Hepatocyte (in vitro differentiated cells): ENCODE data around the gene GAN. TPM values are rescaled to one million over a fixed set of nuclear protein-coding genes. Genes with fewer than 3 reads are reported as not detected.

Source experiments
- DNase-seq: peaks from one replicate; pipeline ENCODE4 v3.0.0-alpha.2; 2016; ENCODE audit warnings: low spot score
- H2AFZ ChIP-seq: fragments of 200-600 bp; sonication (generic); 2 replicates; pipeline ENCODE4 v1.6.0; 2016; ENCODE audit warnings: antibody characterized with exemption, mild to moderate bottlenecking
- H3K27ac ChIP-seq: fragments of 200-600 bp; sonication (generic); 2 replicates; pipeline ENCODE4 v1.5.1; 2016; ENCODE audit warnings: mild to moderate bottlenecking
- H3K27me3 ChIP-seq: fragments of 200-600 bp; sonication (generic); 2 replicates; pipeline ENCODE4 v1.6.1; 2016
- H3K36me3 ChIP-seq: fragments of 200-600 bp; sonication (generic); replicated peaks from 2 replicates; pipeline ENCODE4 v1.5.1; 2016; ENCODE audit warnings: low read depth; ENCODE audit not compliant: insufficient read depth
- H3K4me1 ChIP-seq: fragments of 200-600 bp; sonication (generic); 2 replicates; pipeline ENCODE4 v1.5.1; 2016; ENCODE audit warnings: mild to moderate bottlenecking, moderate library complexity; ENCODE audit not compliant: insufficient read depth
- H3K4me2 ChIP-seq: fragments of 200-600 bp; sonication (generic); 2 replicates; pipeline ENCODE4 v1.6.0; 2016
- H3K4me3 ChIP-seq: fragments of 200-600 bp; sonication (generic); 2 replicates; pipeline ENCODE4 v1.5.1; 2016; ENCODE audit warnings: mild to moderate bottlenecking
- H3K79me2 ChIP-seq: fragments of 200-600 bp; sonication (generic); 2 replicates; pipeline ENCODE4 v1.6.0; 2017; ENCODE audit warnings: mild to moderate bottlenecking
- H3K9me2 ChIP-seq: fragments of 200-600 bp; sonication (generic); replicated peaks from 2 replicates; pipeline ENCODE4 v1.6.0; 2017; ENCODE audit warnings: mild to moderate bottlenecking; ENCODE audit not compliant: insufficient read depth
- H3K9me3 ChIP-seq: fragments of 200-600 bp; sonication (generic); 2 replicates; pipeline ENCODE4 v1.5.1; 2016; ENCODE audit warnings: low read depth, mild to moderate bottlenecking
- H4K20me1 ChIP-seq: fragments of 200-600 bp; sonication (generic); 2 replicates; pipeline ENCODE4 v1.6.0; 2016; ENCODE audit warnings: mild to moderate bottlenecking; ENCODE audit not compliant: insufficient read depth, poor library complexity, severe bottlenecking
- CTCF ChIP-seq: fragments of 200-600 bp; sonication (generic); IDR thresholded peaks from 2 replicates; pipeline ENCODE4 v1.5.1; 2016; ENCODE audit warnings: antibody characterized with exemption, mild to moderate bottlenecking; ENCODE audit not compliant: poor library complexity
- EZH2 ChIP-seq: fragments of 200-600 bp; sonication (generic); IDR thresholded peaks from 2 replicates; pipeline ENCODE4 v1.6.1; 2016; ENCODE audit warnings: antibody characterized with exemption, mild to moderate bottlenecking, borderline replicate concordance
- EZH2phosphoT487 ChIP-seq: fragments of 200-600 bp; sonication (generic); IDR thresholded peaks from one replicate; pipeline ENCODE4 v1.6.1; 2018; ENCODE audit warnings: antibody characterized with exemption, mild to moderate bottlenecking, low read depth, moderate library complexity; ENCODE audit not compliant: unreplicated experiment, severe bottlenecking
- WGBS: methylation state at CpG from one replicate; pipeline ENCODE4 v1.1.6; 2016; ENCODE audit warnings: low lambda C conversion rate; ENCODE audit errors: missing lambda C conversion rate; 5-methylcytosine and 5-hydroxymethylcytosine counted together
- polyA plus RNA-seq: library from polyadenylated mRNA; unstranded; fragments of >200 nt; fragmentation: Nextera tagmentation; extraction: Ambion mirVana; gene quantifications from 2 replicates; pipeline ENCODE4 v1.2.1, GENCODE V29; 2016
- total RNA-seq: library from RNA; depleted of rRNA; stranded (reverse); fragments of >200 nt; gene quantifications from 2 replicates; pipeline ENCODE4 v1.2.3, GENCODE V29; 2014

The GAN gene
- total and polyA plus RNA-seq, 2 experiments from 2014 or later, result 2.1 to 10.9 TPM

GRCh38 chr16:81316176-81316496 is 1.4 kb downstream of the GAN start:
- Histone ChIP-seq H3K4me1 (peaks cover 12% of the 10 kb centered on the region), H3K9me2 (no peaks in the 10 kb centered on the region), H3K4me2 (peak overlapping the region; percentile 76), H3K27me3 (no peaks in the 10 kb centered on the region), H3K9me3 (no peaks in the 10 kb centered on the region), H2AFZ (peak overlapping the region; percentile 54), H4K20me1 (no peaks in the 10 kb centered on the region), H3K4me3 (peak overlapping the region; percentile 95), H3K79me2 (peaks cover 83% of the 10 kb centered on the region), H3K27ac (peak overlapping the region; percentile 94), H3K36me3 (no peaks in the 10 kb centered on the region)
- TF ChIP-seq EZH2phosphoT487, result no peak
- TF ChIP-seq EZH2, result no peak
- no peak for TF ChIP-seq CTCF
- DNase-seq, result no peak
- 52% methylated on average over 4 of the region's 5 CpGs for WGBS

- H3K4me3 ChIP-seq, result no peak overlapping the region
- no peak for DNase-seq
- H3K79me2 ChIP-seq, result peaks cover 86% of the 10 kb centered on the region
- H2AFZ ChIP-seq, result no peak overlapping the region
- no peaks in the 10 kb centered on the region for H3K27me3 ChIP-seq
- no peaks in the 10 kb centered on the region for H3K36me3 ChIP-seq
- H4K20me1 ChIP-seq, result no peaks in the 10 kb centered on the region
- no peak overlapping the region for H3K27ac ChIP-seq
- no peaks in the 10 kb centered on the region for H3K9me2 ChIP-seq
- peak overlapping the region; percentile 55 for H3K4me2 ChIP-seq
- no peaks in the 10 kb centered on the region for H3K9me3 ChIP-seq
- H3K4me1 ChIP-seq, result peaks cover 8% of the 10 kb centered on the region
- WGBS, result 89% methylated on average over 7 of the region's 7 CpGs
- TF ChIP-seq EZH2phosphoT487 (no peak), EZH2 (no peak)
These were observed 3.9 kb downstream of the GAN start for GRCh38 chr16:81318711-81319110.

GRCh38 chr16:81319221-81319912 is 4.6 kb downstream of the GAN start:
- Histone ChIP-seq H3K4me2 (peak overlapping the region; percentile 55), H3K79me2 (peaks cover 87% of the 10 kb centered on the region), H3K4me1 (peaks cover 6% of the 10 kb centered on the region), H3K9me3 (no peaks in the 10 kb centered on the region), H3K27me3 (no peaks in the 10 kb centered on the region), H3K36me3 (no peaks in the 10 kb centered on the region), H2AFZ (no peak overlapping the region), H3K27ac (peak overlapping the region; percentile 18), H3K9me2 (no peaks in the 10 kb centered on the region), H3K4me3 (no peak overlapping the region), H4K20me1 (no peaks in the 10 kb centered on the region)
- TF ChIP-seq CTCF (no peak), EZH2phosphoT487 (no peak), EZH2 (no peak)
- WGBS, result 60% methylated on average over 6 of the region's 6 CpGs
- peak; percentile 66 for DNase-seq

GRCh38 chr16:81321039-81321438 is 6.3 kb downstream of the GAN start:
- Histone ChIP-seq H3K27ac (peak overlapping the region; percentile 34), H3K4me2 (no peak overlapping the region), H3K4me1 (peaks cover 5% of the 10 kb centered on the region), H4K20me1 (no peaks in the 10 kb centered on the region), H2AFZ (no peak overlapping the region), H3K27me3 (no peaks in the 10 kb centered on the region), H3K36me3 (no peaks in the 10 kb centered on the region), H3K4me3 (no peak overlapping the region), H3K9me3 (no peaks in the 10 kb centered on the region), H3K9me2 (no peaks in the 10 kb centered on the region), H3K79me2 (peaks cover 97% of the 10 kb centered on the region)
- TF ChIP-seq EZH2phosphoT487, result no peak
- no peak for TF ChIP-seq CTCF
- TF ChIP-seq EZH2, result no peak
- WGBS, result 86% methylated on average over 2 of the region's 2 CpGs
- DNase-seq, result no peak
